IPS DF 19.7 (cell line): ENCODE data around the gene LHPP.

Experiments used
- DNase-seq: peaks from one replicate; pipeline ENCODE4 v3.0.0-alpha.2; 2013; ENCODE audit warnings: low read depth, low spot score

Gene LHPP

DNA sequence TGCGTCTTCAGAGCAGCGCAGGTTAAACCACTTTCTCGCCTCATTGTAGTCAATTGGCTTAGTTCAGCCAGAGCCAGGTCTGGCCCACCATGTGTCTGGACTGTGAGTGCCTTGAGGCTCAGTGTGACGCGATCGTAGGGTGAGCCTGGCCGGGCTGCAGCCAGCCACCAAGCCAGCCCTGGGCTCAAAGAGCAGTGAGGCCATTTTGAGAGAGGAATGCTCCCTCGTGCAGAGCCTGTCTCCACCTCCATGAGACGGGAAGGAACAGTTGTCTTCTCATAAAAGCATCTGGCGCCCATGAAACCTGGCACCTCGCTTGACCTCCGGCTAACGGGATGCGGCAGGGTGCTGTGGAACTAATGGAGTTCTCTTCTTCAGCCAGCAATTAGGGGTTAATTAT is 34.5 kb downstream of the LHPP start:
- DNase-seq, result no peak

DNA sequence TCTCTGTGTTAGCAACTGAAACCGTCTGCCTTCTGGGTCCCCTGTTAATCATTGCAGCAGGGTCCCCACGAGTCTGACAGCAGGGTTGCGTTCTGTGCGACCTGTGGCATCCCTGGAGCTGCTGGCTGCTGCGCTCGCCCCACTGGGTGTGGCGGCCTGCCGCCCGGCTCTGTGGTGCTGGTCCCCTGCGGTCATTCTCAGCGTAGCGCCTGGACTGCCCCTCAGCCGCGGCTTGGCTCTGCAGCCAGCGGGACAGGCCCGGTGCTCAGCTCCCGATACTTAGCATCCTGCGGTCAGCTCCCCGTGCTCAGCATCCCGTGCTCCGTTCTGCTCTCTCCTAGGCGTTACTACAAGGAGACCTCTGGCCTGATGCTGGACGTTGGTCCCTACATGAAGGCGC is 35.0 kb downstream of the LHPP start:
- DNase-seq, result no peak

- DNase-seq, result no peak
Measured at GRCh38 chr10:124497196-124497881, 35.7 kb downstream of the LHPP start.

DNA sequence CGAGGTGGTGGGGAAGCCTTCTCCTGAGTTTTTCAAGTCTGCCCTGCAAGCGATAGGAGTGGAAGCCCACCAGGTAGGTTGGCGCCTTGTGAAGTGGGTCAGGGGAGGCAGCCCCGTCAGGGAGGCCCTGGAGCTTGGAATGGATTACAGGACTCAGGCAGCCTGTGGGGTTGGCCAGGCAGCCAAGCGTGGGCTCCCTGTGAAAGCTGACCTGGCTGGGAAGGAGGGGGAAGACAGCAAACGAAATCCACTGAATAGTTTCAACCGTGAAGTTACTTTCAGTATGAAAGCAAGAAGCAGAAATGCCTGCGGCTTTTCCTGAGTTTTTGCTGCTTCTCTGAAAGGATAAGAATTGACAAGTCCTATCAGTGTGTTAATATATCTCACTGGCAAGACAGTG is 36.4 kb downstream of the LHPP start:
- DNase-seq, result no peak

GRCh38 chr10:124500757-124501156 is 39.1 kb downstream of the LHPP start:
- no peak for DNase-seq

GRCh38 chr10:124504711-124505110 is 43.1 kb downstream of the LHPP start:
- no peak for DNase-seq

- DNase-seq, result no peak
Measured at GRCh38 chr10:124505279-124505678, 43.7 kb downstream of the LHPP start.

DNA sequence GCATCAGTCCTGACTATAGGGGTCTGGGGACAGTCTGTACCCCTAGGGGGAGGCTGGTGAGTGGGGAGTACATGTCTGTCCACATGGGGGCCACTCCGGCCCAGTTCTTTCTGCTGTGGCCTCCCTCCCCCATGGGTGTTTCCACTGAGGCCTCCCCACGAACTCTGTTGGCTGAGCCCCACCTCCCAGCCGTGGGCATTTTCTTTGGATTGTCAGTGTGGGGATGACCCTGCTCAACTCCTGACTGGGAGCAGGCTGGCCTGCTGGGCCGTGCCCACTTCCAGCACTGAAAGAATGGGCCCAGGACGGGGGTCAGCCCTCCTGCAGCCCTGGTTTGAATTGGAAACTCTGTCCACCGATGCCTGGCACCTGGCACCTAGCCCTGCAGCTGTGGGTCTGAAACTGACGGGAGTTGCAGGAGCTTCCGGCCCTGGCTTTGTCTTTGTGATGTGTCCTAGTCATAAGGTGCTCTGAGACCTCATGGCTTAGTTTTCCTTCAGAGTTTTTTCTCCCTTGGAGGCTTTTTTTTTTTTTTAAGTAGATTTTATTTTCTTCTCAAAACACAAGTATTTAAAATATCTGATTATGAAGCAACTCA is 46.5 kb downstream of the LHPP start:
- DNase-seq, result no peak

DNA sequence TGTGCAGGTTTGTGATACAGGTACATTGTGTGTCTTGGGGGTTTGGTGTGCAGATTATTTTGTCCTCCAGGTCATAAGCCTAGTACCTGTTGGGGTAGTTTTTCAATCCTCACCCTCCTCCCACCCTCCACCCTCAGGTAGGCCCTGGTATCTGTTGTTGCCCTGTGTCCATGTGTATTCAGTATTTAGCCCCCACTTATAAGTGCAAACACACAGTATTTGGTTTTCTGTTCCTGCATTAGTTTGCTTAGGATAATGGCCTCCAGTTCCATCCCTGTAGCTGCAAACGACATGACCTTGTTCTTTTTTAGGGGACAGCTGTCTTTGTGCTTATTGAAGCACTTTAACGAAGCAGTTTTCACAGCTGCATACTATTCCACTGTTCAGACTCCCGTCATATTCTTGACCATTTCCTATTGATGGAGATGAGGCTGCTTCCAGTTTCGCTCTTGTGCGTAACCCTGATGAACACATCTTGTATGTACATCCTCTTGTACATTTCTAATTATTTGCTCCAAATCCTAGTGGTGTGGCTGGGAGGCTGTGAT is 47.4 kb downstream of the LHPP start:
- DNase-seq, result no peak

DNA sequence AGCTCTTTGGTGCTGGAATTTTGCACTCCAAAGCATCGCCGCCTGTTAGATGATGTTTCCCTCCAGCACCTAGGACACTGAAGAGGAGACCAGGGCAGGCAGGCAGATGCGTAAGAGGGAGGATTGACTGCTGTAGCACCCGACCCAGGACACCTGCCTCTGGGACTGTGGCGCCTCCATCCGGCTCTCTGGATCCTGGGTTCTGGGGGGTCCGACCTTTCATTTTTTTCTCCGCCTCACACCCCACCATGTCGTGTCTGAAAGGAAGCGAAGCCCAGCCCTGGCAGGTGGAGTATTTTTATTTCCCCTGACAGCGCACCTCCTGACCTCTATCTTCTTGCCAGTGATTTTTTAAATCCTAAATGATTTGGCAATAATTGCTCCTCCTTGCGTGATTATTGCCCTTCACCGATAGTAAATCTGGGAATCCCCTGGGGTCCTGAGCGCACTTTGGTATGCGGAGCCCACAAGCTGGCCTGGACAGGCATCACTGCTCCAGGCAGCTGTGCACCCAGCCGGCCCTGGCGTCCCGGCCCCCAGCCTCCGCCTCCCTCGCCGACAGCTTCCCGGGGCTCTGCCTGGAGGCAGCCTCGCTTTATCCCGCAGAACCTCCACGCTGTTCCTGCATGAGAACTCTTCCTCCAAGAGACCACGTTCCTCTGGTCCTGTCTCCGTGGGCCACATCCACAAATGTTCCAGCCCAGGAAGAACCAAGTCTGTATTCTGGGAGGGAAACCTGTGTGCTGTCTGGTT is 48.4 kb downstream of the LHPP start:
- DNase-seq, result no peak

- no peak for DNase-seq
Measured at GRCh38 chr10:124510759-124511158, 49.1 kb downstream of the LHPP start.

- no peak for DNase-seq
Measured at GRCh38 chr10:124511205-124512039, 49.8 kb downstream of the LHPP start.

- no peak for DNase-seq
Measured at GRCh38 chr10:124512040-124512428, 50.4 kb downstream of the LHPP start.

DNA sequence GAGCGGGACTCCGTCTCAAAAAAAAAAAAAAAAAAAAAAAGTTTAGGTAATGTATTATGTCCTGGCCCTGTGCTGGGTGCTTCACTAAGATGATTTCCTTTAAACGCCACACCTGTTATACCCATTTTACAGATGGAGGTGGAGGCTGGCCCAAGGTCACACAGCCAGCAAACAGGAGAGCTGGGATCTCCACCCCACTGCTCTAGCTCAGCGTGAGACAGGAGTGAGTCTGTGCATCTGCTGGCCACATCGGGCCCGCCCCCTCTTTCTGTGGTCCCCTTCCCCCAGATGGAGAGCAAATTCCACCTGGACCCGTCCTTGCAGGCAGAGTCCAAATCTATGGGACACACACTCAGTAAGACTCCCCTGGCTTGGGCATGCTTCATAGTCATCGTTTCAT is 51.0 kb downstream of the LHPP start:
- no peak for DNase-seq

DNA sequence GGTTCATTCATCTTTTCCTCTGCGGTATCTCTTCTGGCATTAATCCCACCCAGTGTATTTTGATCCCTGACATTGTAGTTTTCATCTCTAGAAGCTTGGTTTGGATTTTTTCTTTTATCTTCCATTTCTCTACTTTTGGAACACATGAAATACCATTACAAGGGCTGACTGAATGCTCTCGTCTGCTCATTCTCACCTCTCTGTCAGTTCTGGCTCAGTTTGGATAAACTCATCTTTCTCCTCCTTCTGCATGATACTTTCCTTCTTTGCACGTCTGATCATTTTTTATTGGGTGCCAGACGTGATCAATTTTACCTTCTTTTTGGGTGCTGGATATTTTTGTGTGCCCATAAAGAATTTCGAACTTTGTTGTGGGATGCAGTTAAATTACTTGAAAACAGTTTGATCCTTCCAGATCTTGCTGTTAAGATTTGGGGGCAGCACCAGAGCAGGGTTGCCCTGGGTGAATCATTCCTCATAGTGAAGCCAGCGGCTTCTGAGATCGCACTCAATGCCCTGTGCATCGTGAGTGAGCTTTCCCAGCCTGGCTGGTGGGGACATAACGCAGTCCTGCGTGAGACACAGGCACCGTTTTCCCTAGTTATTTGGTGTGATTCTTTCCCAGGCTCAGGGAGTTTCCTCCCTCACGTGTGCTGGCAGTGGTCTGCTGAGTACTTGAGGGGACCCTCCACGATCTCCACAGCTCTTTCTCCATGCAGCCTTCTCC is 53.8 kb downstream of the LHPP start:
- DNase-seq, result no peak

DNA sequence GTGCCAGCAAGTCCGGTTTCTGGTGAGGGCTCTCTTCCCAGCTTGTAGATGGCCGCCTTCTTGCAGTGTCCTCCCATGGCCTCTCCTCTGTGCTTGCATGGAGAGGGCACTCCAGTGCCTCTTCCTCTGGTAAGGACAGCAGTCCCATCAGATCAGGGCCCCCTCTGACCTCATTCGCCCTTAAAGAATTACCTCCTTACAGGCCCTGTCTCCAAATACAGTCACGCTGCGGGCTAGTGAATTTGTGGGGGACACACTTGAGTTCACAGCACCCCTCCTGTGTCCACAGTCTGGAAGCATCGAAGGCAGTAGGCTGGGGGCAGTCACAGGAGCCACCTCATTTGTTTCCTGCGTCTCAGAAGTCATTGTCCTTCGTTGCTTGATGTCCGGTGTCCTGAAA is 54.6 kb downstream of the LHPP start:
- no peak for DNase-seq

DNA sequence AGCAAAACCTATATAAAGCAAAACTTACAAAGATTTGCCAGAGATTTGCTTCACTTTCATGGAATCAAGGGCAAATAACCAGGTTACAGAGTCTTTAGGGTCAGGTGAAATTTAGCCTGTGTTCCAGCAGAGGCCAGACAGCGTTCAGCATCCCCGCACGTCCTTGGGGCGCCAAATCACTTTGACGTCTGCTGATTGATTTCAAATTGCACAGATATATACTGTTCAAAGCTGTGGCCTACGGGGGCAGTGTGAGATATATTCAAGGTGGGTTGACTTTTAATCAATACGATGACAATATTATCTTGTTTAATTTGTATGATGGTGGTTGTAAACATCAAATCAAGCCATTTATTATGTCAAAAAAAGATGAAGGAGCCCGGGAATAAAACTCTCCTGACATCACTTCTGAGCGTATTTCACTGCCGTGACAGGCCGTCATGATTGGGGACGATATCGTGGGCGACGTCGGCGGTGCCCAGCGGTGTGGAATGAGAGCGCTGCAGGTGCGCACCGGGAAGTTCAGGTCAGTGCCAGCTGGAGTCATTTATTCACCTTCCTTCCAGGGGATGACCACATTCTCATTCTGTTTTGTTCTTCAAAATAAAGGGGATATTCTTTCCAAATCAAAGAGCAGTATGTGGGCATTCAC is 55.2 kb downstream of the LHPP start:
- DNase-seq, result no peak

- DNase-seq, result no peak
Measured at GRCh38 chr10:124517461-124517860, 55.8 kb downstream of the LHPP start.

GRCh38 chr10:124517931-124518330 is 56.3 kb downstream of the LHPP start:
- no peak for DNase-seq

- DNase-seq, result no peak
Measured at GRCh38 chr10:124518366-124518765, 56.7 kb downstream of the LHPP start.
